NCI-H128 (cell line): Measurements from ENCODE around the gene RD3L.
"Not testable (repeated sequence)": the region's sequence is repeated elsewhere in the genome, so short reads cannot be mapped to it uniquely, and the experiment has no call there.

Experiments
- DNase-seq: peaks from one replicate; lab custom pipeline; 2025; ENCODE audit not compliant: unreplicated experiment; lab: John Stamatoyannopoulos, UW

Gene RD3L

DNA sequence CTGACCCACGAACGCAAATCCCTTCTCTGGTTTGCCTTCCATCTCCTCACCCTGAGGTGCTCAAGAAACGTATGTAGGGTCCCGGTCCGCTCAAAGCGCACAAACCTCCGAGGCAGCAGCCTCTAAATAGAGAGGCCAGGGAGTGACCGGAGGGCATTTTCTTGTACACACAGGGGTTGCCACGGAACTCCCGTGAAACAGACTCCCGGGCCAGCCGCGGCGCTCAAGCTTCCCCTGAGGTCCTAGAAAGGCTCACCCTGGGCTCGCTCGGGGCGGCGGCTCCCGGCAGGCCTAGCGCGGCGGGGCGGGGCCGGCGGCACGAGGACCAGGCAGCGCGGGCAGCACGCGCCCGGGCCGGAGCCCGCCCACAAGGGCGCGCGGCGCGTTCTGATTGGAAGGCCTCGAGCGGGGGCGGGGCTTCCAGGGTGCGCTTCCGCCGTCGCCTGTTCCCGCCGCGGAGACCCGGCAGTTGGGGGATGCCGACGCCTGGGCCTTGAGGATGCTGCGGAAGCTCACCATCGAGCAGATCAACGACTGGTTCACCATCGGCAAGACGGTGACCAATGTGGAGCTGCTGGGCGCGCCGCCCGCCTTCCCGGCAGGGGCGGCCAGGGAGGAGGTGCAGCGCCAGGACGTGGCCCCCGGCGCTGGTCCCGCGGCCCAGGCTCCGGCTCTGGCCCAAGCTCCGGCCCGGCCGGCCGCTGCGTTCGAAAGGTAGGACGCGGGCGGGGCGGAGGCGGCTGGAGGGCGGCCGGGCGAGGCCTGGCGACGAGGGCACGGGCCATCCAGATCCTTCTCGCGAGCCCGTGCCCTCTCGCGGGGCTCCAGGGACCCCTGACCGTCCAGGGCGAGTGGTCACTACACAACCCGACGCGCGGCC is 14.1 kb downstream of the RD3L start, which contains the start of gene TDRD9:
TSS of gene TDRD9 (plus strand) at position 446 of the 880 bp plus-strand sequence. CDS start at position 500, 54 bp downstream.
- no peak for DNase-seq

- no peak for DNase-seq
These were observed 14.8 kb downstream of the RD3L start for GRCh38 chr14:103927566-103927965.

GRCh38 chr14:103925316-103925715 is 17.0 kb downstream of the RD3L start:
- no peak for DNase-seq

DNA sequence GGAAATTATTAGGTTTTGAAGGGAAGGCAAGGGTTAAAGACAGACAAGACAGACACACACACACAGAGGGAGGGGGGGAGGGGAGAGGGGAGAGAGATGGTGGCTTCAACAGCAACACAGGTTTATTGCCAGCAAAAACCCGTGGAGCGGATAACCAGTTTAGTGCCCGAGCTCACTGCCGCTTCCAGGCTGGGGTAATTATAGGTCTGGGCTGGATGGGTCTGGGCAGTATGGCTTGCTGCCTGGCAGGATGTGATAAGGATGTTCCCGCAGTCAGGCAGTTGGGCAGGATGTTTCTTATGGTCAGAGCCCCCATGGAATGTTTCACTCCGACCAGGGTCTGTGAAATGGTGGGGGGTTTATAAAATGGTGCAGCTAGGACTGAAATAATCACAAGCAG is 18.5 kb downstream of the RD3L start:
- DNase-seq, result no peak

DNA sequence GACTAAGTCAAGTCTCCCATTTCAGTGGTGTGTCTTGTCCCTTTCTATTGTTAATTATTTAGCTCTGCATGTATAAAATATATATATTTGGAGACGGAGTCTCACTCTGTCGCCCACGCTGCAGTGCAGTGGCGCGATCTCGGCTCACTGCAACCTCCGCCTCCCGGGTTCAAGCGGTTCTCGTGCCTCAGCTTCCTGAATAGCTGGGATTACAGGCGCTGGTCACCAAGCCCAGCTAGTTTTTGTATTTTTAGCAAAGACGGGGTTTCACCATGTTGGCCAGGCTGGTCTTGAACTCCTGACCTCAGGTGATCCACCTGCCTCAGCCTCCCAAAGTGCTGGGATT is 20.5 kb downstream of the RD3L start:
- DNase-seq, result not testable (repeated sequence)

GRCh38 chr14:103920981-103921854 is 21.1 kb downstream of the RD3L start:
- DNase-seq, result peak; percentile 90

DNA sequence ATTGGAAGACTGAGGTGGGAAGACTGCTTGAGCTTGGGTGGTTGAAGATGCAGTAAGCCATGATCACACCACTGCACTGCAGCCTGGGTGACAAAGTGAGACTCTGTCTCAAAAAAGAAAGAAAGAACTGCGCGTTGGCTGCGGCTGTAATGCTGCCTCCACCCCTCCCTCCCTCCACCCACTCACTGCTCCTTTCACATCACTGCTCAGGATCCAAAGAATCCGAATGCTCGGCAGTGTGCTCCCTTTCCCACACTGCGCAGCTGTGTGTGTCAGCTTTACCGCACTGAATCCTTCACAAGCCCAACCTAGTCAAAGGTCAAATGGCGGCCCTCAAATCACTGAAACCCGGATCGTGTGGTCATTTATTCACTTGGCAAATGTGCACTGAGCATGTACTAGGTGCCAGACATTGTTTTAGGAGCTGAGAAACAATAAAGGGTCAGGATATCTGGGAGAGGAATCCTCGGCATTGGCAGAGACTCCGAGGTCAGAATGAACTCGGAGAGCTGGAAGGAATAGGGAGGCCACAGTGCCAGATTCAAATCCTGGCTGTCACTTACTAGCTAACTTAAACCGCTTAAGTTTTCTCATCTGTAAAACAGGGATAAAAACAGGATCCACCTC is 25.6 kb downstream of the RD3L start:
- DNase-seq, result no peak

GRCh38 chr14:103915616-103916015 is 26.7 kb downstream of the RD3L start:
- no peak for DNase-seq

DNA sequence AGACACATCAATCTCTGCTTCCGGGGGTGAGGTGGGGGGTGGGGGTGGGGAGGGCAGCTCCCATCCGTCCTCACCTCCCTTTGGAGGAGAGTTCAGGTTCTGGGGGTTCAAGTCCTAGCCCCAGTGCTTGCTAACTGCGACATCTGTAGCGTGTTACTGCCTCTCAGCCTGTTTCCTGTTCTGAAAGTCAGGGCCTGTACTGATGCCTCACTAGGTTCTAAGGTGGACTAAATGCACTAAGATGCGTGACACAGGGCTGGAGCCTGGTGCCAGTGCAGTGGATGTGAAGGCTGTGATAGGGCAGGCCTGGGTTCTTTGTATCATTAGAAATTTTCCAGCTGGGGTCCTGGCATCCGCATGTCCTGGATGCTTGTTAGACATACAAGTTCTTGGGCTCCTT is 31.3 kb downstream of the RD3L start:
- no peak for DNase-seq

DNA sequence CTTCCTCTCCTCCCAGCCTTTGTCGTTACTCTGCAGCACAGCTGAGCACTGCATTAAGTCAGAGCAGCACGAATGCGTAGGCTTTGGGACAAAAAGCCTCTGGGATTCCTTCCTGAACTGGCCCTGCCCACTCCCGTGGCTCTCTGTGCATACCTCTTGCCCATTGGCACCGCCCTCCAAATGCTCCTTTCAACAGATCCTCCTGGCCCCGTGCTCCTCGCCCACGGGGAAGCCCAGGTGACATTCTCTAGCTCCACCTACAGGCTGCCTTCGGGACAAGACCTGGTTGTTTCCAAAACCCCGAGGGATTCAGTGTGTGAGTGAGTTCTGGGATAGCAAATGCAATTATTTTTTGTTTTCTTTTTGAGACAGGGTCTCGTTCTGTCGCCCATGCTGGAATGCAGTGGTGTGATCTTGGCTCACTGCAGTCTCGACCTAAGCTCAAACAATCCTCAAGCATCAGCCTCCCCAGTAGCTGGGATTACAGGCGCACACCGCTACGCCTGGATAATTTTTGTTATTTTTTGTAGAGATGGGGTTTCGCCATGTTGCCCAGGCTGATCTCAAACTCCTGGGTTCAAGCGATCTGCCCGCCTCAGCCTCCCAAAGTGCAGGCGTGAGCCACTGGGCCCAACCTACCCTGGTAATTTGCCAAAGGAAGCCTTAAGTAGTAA is 31.9 kb downstream of the RD3L start:
- peak; percentile 92 for DNase-seq

GRCh38 chr14:103909531-103910261 is 32.6 kb downstream of the RD3L start:
- DNase-seq, result no peak

GRCh38 chr14:103908580-103908979 is 33.7 kb downstream of the RD3L start:
- no peak for DNase-seq

GRCh38 chr14:103905842-103906456 is 36.4 kb downstream of the RD3L start:
- no peak for DNase-seq

DNA sequence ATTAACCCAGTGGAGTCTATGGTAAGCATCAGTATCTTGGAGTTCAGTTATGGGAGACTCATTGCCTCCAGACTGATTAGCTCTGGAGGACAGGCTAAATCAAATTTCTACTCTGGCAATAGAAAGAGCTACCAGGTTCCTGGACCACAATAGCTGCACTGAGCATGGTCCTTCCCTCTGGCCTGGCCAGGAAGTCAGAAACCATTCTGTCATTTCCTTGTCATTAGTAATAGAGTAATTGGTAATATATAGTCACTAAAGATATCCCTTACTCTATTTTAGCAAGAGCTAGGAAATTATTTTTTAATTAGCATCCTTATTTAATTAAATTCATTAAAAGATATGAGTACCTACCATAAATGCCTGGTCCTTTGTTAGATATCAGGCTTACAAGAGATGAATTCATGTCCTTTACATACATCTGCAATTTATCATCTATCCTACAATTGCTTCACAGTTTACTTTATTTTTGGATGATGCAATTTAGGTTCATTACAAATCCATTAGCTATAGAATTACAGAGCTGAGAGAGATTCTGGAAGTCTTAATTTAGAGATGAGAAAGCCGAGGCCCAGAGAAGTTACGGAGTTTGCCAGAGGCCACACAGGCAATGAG is 37.7 kb downstream of the RD3L start:
- DNase-seq, result no peak

DNA sequence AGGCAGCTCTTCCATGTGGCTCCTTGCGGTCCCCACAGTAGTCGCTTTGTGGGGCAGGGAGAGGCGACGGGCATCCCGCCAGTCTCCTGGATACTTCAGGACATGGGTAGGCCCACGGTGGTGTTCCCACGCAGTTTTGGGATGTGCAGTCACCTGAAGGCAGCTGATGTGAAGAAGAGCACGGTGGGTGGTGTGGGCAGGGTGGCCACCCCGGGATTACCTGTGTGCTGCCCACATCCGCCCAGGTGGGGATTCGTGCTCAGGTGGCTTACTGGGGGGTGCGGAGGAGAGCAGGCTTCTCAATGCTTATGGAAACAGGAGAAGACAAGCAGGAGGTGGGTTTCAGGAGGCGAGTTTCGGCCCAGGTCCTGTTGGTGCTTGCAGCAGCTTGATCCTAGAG is 42.5 kb downstream of the RD3L start:
- DNase-seq, result no peak

DNA sequence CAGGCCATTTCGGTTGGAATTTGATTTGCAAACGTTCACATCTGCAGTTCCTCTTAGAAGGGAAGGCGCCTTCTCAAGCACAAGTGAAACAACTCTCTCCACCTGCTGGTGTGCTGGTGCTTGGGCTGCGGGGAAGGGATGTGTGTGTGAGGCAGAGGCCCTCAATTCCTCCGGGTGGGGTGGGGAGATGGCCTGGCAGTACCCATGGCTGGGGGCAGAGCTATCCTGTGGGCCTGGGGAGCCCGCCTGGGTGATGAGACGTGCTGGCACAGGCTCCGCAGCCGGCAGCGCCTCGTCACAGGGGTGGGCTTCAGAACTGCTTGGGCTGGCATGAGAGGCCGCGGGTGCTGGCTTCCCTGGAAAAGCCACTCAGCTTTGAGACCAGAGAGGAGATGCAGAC is 43.0 kb downstream of the RD3L start:
- DNase-seq, result no peak

DNA sequence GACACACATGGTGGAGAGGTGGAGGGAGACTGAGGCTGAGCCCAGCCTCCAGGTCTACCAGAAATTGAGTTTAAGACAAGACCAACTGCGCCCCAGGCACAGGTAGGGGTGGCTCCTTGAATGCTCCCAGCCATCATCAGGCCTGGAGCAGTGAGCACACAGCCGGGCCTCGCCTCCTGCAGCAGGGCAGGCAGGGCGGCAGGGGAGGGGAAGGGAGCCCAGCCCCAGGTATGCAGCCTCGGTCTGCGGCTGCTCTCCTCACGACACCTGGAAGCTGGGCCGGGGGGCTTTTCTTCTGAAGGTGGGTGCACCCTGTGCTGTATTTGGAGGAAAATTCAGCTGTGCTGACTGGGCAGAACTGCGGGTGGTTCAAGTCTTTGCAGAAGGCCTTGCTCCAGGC is 43.6 kb downstream of the RD3L start:
- no peak for DNase-seq

- no peak for DNase-seq
These were observed 44.1 kb downstream of the RD3L start for GRCh38 chr14:103898204-103898603.
